CD4-positive, alpha-beta T cell treated with Interleukin-15 for 4 hours (primary cell): ENCODE results near the gene PLD4.

Experiments
- DNase-seq: peaks from one replicate; pipeline ENCODE4 v3.0.0-alpha.2; 2020; ENCODE audit warnings: low spot score

Gene PLD4

DNA sequence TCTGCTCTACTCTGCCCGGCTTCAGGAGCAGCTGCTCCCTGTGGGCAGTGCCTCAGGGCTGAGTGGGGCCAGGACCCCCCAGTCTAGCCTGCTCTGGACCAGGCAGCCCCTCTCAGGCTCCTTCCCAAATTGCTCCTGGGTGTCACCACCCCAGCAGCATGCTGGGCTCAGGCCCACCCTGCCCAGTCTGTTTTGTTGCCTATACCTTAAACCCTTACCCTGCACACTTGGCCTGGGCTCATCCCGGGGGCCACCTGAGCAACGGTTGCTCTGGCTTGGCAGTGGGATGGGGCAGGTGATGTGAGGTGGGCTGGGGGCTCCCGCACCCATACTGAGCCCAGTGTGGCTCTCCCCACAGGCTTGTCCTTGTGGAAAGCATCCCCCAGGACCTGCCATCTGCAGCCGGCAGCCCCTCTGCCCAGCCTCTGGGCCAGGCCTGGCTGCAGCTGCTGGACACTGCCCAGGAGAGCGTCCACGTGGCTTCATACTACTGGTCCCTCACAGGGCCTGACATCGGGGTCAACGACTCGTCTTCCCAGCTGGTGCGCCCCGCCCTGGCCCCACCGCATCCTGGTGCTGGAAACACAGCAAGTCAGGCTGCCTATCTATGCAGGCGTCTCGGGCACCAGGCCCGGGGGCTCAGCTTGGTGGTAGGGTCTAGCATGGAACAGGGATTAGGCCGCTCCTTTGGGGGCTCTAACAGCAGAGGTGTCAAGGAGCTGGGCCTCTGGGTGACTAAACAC, 3.9 kb downstream of the PLD4 start:
- DNase-seq: no peak

GRCh38 chr14:104929268-104930230, 4.9 kb downstream of the PLD4 start:
- DNase-seq: no peak

DNA sequence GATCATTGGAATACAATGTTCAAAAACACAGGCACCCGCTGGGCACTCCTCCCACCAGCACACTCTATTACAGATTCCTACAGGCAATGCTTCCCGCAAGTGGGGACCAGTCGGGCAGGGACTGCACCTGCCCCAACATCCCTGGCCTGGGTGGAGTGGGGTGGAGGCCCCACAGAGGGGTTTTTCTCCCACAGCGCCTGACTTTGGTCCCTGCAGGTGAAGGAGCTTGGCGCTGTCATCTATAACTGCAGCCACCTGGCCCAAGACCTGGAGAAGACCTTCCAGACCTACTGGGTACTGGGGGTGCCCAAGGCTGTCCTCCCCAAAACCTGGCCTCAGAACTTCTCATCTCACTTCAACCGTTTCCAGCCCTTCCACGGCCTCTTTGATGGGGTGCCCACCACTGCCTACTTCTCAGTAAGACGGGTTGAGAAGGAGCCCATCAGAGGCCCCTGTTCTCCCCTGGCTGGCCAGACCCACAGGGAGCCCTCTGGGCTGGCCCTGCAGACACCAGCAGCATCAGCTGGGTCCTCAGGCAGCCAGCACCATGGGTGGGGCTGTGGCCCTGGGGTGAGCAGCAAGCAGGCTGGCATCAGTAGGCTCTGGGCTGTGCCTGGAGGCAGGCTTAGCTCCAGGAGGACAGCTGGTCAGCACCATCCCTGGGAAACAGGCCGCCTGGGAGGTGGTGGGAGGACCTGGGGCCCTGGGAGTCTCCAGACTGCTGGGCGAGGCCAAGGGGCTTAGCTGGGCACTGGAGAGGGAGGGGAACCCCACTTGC, 6.0 kb downstream of the PLD4 start:
- DNase-seq: no peak

DNA sequence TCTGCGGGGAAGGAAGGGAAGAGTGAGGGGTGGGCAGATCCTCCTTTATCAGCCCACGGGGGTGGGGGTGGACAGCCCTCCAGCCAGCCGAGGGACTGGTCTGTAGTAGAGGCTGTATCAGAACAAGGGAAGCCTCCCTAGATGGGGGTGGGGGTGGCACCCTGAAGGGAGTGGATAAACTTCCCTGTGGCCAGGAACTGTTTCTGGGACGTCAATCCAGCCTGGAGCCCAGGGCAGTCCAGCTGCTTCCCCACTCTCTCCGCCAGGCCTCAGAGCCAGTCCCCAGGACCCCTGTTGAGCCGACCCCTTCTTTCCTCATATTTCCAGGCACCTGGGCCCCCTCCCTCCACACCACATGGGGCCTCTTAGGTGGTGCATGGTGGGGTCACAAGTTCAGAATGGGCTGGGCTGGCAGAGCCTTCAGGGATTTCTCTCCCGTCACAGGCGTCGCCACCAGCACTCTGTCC, 6.7 kb downstream of the PLD4 start:
- no peak for DNase-seq

- no peak for DNase-seq
Measured at GRCh38 chr14:104931771-104932675, 7.3 kb downstream of the PLD4 start.

- peak; percentile 83 for DNase-seq
Measured at GRCh38 chr14:104932676-104933631, 8.3 kb downstream of the PLD4 start.

- DNase-seq: no peak
Measured at GRCh38 chr14:104933746-104934733, 9.4 kb downstream of the PLD4 start.

GRCh38 chr14:104935026-104935650, 10.5 kb downstream of the PLD4 start:
- no peak for DNase-seq

- DNase-seq: no peak
Measured at GRCh38 chr14:104935955-104936354, 11.3 kb downstream of the PLD4 start.

- no peak for DNase-seq
Measured at GRCh38 chr14:104936361-104937155, 11.9 kb downstream of the PLD4 start.

DNA sequence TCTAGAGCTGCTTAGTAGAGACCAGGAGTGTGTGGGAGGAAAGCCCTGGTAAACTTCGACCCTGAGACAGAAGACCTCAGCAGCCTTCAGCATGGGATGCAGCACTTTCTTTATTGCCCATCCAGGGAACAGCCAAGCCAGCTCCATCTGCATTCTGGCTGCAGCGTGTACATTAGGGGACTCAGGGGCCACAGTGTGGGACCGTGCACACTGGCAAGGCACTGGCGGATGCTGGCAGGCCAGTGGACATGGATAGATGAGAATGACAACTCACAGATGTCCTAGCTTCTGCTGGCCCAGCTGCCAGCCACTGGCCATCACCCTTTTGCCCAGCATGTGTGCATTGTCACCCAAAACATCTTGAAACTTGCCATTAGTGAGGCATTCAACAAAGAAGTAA, 12.5 kb downstream of the PLD4 start:
- DNase-seq: no peak

- DNase-seq: no peak
Measured at GRCh38 chr14:104937694-104938365, 13.2 kb downstream of the PLD4 start.

- no peak for DNase-seq
Measured at GRCh38 chr14:104938436-104938835, 13.8 kb downstream of the PLD4 start.

DNA sequence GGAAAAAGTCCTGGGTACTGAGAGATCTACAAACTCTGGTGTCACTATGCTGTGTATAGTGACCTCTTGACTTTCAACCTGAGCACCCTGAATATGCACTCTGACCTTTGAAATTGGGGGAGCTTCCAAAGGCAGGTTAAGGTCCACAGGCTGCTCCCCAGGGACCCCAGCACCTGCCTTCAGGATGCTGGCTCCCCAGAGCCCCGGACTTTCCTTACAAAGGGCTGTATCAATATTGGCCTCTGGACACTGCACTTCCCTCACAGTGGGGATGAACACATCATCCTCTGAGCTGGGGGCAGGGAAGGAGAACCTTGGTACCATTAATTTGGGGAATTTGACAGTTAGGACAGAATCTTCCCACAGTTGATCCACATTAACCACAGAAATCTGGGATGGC, 14.3 kb downstream of the PLD4 start:
- no peak for DNase-seq

GRCh38 chr14:104939666-104940410, 15.2 kb downstream of the PLD4 start:
- DNase-seq: no peak

DNA sequence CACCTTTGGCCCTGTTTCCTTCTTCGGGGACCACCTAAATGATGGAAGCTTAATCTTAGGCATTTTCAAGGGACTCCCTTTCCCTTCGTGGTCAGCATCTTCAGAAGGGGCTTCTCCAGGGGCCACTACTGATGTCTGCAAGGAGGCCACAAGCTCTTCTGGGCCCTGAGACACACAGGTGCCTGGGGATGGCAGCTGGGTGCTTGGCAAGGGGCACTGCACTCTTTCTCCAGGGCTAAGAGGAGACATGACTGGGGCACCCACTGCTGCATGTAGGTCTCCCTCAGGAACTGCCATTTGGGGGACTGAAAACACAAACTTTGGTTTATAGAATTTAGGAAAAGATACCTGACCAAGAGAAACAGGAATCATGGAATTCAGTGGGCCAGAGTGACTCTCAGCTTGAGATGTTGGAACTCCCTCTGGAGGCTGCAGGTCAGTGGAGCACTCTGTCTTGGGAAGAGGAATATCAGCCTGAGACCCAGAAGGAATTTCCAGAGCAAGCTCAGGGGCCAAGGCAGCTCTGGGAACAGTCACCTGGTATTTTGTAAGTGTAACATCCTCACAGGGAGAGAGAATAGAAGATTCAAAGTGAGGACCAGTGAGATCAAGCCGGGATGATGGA, 16.0 kb downstream of the PLD4 start:
- no peak for DNase-seq
